Astrocyte (in vitro differentiated cells and primary cell): ENCODE measurements around the gene SLC6A15. TPM values are rescaled to one million over a fixed set of nuclear protein-coding genes. Genes with fewer than 3 reads are reported as not detected.

Source experiments
- DNase-seq: peaks from one replicate; pipeline ENCODE4 v3.0.0-alpha.2; 2010; ENCODE audit warnings: low read depth
- FAIRE-seq: peaks from 2 replicates; lab custom pipeline; 2011; peaks lifted over from hg19 to GRCh38; lab: Jason Lieb, UNC
- H2AFZ ChIP-seq: 2 replicates; pipeline ENCODE4 v1.6.0; 2012; ENCODE audit warnings: low read depth, low read length, inconsistent platforms
- H3K27ac ChIP-seq: 2 replicates; pipeline ENCODE4 v1.5.1; 2011; ENCODE audit warnings: low read depth, low read length, inconsistent platforms
- H3K27me3 ChIP-seq: 2 replicates; pipeline ENCODE4 v1.6.0; 2011; ENCODE audit warnings: low read length, inconsistent platforms; ENCODE audit not compliant: insufficient read depth
- H3K36me3 ChIP-seq: 2 replicates; pipeline ENCODE4 v1.5.1; 2011; ENCODE audit warnings: low read length, inconsistent platforms; ENCODE audit not compliant: insufficient read depth
- H3K4me1 ChIP-seq: 2 replicates; pipeline ENCODE4 v1.5.1; 2011; ENCODE audit warnings: low read length, inconsistent platforms; ENCODE audit not compliant: insufficient read depth
- H3K4me2 ChIP-seq: 2 replicates; pipeline ENCODE4 v1.6.0; 2012; ENCODE audit warnings: low read length, inconsistent platforms
- H3K4me3 ChIP-seq: 2 replicates; pipeline ENCODE4 v1.5.1; 2011; ENCODE audit warnings: low read depth, mild to moderate bottlenecking, low read length, inconsistent platforms; ENCODE audit not compliant: insufficient read depth
- H3K79me2 ChIP-seq: 2 replicates; pipeline ENCODE4 v1.6.0; 2012; ENCODE audit warnings: mild to moderate bottlenecking, low read length, inconsistent platforms; ENCODE audit not compliant: insufficient read depth
- H3K9ac ChIP-seq: 2 replicates; pipeline ENCODE4 v1.6.0; 2012; ENCODE audit warnings: mild to moderate bottlenecking, low read length, inconsistent platforms
- H3K9me3 ChIP-seq: 2 replicates; pipeline ENCODE4 v1.5.1; 2012; ENCODE audit warnings: low read depth, mild to moderate bottlenecking, low read length, inconsistent platforms; ENCODE audit not compliant: insufficient read depth
- H4K20me1 ChIP-seq: 2 replicates; pipeline ENCODE4 v1.6.0; 2012; ENCODE audit warnings: low read length, inconsistent platforms; ENCODE audit not compliant: insufficient read depth
- H3K27ac Mint-ChIP-seq: one replicate; pipeline ENCODE4 v1.8.0; 2021; ENCODE audit warnings: mild to moderate bottlenecking, mixed read lengths; ENCODE audit not compliant: unreplicated experiment
- H3K27me3 Mint-ChIP-seq: one replicate; pipeline ENCODE4 v1.8.0; 2021; ENCODE audit warnings: low read depth, mixed read lengths; ENCODE audit not compliant: unreplicated experiment
- H3K36me3 Mint-ChIP-seq: one replicate; pipeline ENCODE4 v1.8.0; 2021; ENCODE audit warnings: low read depth, mixed read lengths; ENCODE audit not compliant: unreplicated experiment
- H3K4me1 Mint-ChIP-seq: one replicate; pipeline ENCODE4 v1.8.0; 2021; ENCODE audit warnings: low read depth, mixed read lengths; ENCODE audit not compliant: unreplicated experiment
- H3K4me3 Mint-ChIP-seq: one replicate; pipeline ENCODE4 v1.8.0; 2021; ENCODE audit warnings: mild to moderate bottlenecking, moderate library complexity, mixed read lengths; ENCODE audit not compliant: unreplicated experiment
- H3K9me3 Mint-ChIP-seq: one replicate; pipeline ENCODE4 v1.8.0; 2021; ENCODE audit warnings: mild to moderate bottlenecking, mixed read lengths; ENCODE audit not compliant: unreplicated experiment
- EZH2 ChIP-seq: IDR thresholded peaks from 2 replicates; pipeline ENCODE4 v1.6.1; 2012; ENCODE audit warnings: mild to moderate bottlenecking, low read length, inconsistent platforms; ENCODE audit not compliant: insufficient read depth
- total RNA-seq: library from RNA; stranded (reverse); gene quantifications from 2 replicates; pipeline ENCODE4 v1.2.1, GENCODE V29; 2021
- TF ChIP-seq, protein P1 (sequence below): IDR thresholded peaks from 2 replicates; pipeline ENCODE4 v1.5.1; 2011; ENCODE audit warnings: low read depth, mild to moderate bottlenecking, inconsistent platforms, low read length, moderate library complexity; ENCODE audit not compliant: insufficient read depth

SLC6A15 gene
- total RNA-seq, 1 donor from 2014 or later: 16.7 TPM

DNA sequence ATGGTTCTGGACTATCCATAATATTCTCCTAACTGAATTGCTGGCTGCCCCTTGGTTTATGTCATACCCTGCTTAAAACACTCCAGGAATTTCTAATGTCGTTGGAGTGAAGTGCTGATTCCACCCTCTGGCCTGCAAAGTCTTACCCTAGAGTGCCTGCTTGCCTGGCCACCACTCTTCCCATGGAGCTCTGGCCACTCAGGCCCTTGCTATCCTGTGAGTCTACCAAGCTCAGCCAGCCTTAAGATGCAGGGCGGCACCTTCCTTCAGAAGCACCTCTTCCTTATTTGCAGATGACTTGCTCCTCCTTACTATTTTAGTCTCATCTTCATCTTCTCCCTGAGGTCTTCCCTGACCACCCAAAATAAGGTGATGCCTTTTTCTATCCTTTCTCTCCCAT, 35.3 kb downstream of the SLC6A15 start:
- DNase-seq (no peak), FAIRE-seq (no peak)
- no peaks in the 10 kb centered on the region for H3K36me3 ChIP-seq
- no peaks in the 10 kb centered on the region for H3K4me1 ChIP-seq
- H3K9me3 ChIP-seq: no peaks in the 10 kb centered on the region
- no peaks in the 10 kb centered on the region for H3K79me2 ChIP-seq
- no peak overlapping the region for H3K27ac Mint-ChIP-seq
- H3K27me3 Mint-ChIP-seq: no peaks in the 10 kb centered on the region
- H2AFZ ChIP-seq: no peak overlapping the region
- no peak overlapping the region for H3K9ac ChIP-seq
- no peak overlapping the region for H3K4me3 Mint-ChIP-seq
- no peaks in the 10 kb centered on the region for H3K27me3 ChIP-seq
- peaks cover 1% of the 10 kb centered on the region for H3K4me1 Mint-ChIP-seq
- no peaks in the 10 kb centered on the region for H3K9me3 Mint-ChIP-seq
- no peak overlapping the region for H3K4me2 ChIP-seq
- TF ChIP-seq, protein P1, sequence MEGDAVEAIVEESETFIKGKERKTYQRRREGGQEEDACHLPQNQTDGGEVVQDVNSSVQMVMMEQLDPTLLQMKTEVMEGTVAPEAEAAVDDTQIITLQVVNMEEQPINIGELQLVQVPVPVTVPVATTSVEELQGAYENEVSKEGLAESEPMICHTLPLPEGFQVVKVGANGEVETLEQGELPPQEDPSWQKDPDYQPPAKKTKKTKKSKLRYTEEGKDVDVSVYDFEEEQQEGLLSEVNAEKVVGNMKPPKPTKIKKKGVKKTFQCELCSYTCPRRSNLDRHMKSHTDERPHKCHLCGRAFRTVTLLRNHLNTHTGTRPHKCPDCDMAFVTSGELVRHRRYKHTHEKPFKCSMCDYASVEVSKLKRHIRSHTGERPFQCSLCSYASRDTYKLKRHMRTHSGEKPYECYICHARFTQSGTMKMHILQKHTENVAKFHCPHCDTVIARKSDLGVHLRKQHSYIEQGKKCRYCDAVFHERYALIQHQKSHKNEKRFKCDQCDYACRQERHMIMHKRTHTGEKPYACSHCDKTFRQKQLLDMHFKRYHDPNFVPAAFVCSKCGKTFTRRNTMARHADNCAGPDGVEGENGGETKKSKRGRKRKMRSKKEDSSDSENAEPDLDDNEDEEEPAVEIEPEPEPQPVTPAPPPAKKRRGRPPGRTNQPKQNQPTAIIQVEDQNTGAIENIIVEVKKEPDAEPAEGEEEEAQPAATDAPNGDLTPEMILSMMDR: no peak
- TF ChIP-seq EZH2: no peak
- H3K4me3 ChIP-seq: no peak overlapping the region
- H4K20me1 ChIP-seq: no peaks in the 10 kb centered on the region
- H3K36me3 Mint-ChIP-seq: no peaks in the 10 kb centered on the region
- H3K27ac ChIP-seq: no peak overlapping the region

DNA sequence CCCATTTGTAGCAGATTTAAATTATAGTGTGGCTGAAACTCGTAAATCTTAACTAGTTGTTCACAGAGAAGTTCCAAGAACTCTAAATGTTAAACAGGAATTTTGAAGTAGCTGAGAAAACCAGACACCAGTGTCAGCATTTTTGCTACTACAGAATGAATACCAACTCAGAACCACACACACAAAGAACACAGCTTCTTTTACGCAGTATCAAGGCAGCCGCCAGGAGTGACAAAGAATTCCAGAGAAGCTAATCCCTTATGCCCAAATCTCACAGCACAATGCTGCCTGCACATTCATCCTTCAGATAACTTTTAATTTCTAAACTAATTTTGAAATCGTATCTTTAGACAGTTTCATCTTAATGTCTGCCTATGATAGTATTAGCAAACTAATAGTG, 37.4 kb downstream of the SLC6A15 start:
- H3K4me1 Mint-ChIP-seq: peaks cover 1% of the 10 kb centered on the region
- DNase-seq: no peak
- Histone ChIP-seq H3K4me1 (no peaks in the 10 kb centered on the region), H3K36me3 (no peaks in the 10 kb centered on the region), H4K20me1 (no peaks in the 10 kb centered on the region), H3K9ac (no peak overlapping the region), H3K27ac (no peak overlapping the region), H3K27me3 (no peaks in the 10 kb centered on the region), H3K4me3 (no peak overlapping the region), H3K4me2 (no peak overlapping the region), H3K9me3 (no peaks in the 10 kb centered on the region), H3K79me2 (no peaks in the 10 kb centered on the region), H2AFZ (no peak overlapping the region)
- H3K4me3 Mint-ChIP-seq: no peak overlapping the region
- H3K27me3 Mint-ChIP-seq: no peaks in the 10 kb centered on the region
- no peaks in the 10 kb centered on the region for H3K36me3 Mint-ChIP-seq
- FAIRE-seq: no peak
- no peak overlapping the region for H3K27ac Mint-ChIP-seq
- TF ChIP-seq, protein P1: no peak
- TF ChIP-seq EZH2: no peak
- no peaks in the 10 kb centered on the region for H3K9me3 Mint-ChIP-seq

DNA sequence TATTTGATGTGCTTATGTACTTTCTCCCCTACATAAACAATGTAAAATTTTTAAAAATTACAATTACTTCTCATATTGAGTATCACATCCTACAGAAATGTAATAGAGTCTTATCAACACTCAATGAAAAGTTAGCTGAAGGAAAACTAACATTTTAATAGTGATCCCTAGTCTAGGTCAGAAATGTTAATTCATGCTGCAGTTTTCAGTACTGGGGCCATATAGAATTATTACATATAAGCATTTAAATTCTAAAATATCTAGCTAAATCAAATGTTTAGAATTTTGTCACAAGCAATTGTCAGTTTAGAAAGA, 37.8 kb downstream of the SLC6A15 start:
- Histone ChIP-seq H3K9ac (no peak overlapping the region), H3K36me3 (no peaks in the 10 kb centered on the region), H2AFZ (no peak overlapping the region), H4K20me1 (no peaks in the 10 kb centered on the region), H3K79me2 (no peaks in the 10 kb centered on the region), H3K4me2 (no peak overlapping the region), H3K4me3 (no peak overlapping the region), H3K9me3 (no peaks in the 10 kb centered on the region), H3K27ac (no peak overlapping the region), H3K4me1 (no peaks in the 10 kb centered on the region), H3K27me3 (no peaks in the 10 kb centered on the region)
- Mint-ChIP-seq H3K4me3 (no peak overlapping the region), H3K27ac (no peak overlapping the region), H3K4me1 (peaks cover 1% of the 10 kb centered on the region), H3K36me3 (no peaks in the 10 kb centered on the region), H3K27me3 (no peaks in the 10 kb centered on the region), H3K9me3 (no peaks in the 10 kb centered on the region)
- TF ChIP-seq EZH2: no peak
- TF ChIP-seq, protein P1: no peak
- FAIRE-seq: no peak
- DNase-seq: no peak
